Bronchial epithelial cell (primary cell): ENCODE data around the gene ZNF682. TPM values are rescaled to one million over a fixed set of nuclear protein-coding genes. Genes with fewer than 3 reads are reported as not detected.
"Not testable (repeated sequence)": the region's sequence is repeated elsewhere in the genome, so short reads cannot be mapped to it uniquely, and the experiment has no call there.

Experiments used
- DNase-seq: peaks from one replicate; pipeline ENCODE4 v3.0.0-alpha.2; 2010; ENCODE audit warnings: low read depth
- FAIRE-seq: peaks from 2 replicates; lab custom pipeline; 2011; peaks lifted over from hg19 to GRCh38; lab: Jason Lieb, UNC
- H3K27me3 ChIP-seq: 2 replicates; pipeline ENCODE4 v1.5.1; 2011; ENCODE audit warnings: low read length; ENCODE audit not compliant: control insufficient read depth, insufficient read depth
- H3K36me3 ChIP-seq: 2 replicates; pipeline ENCODE4 v1.5.1; 2011; ENCODE audit warnings: low read length; ENCODE audit not compliant: control insufficient read depth, insufficient read depth
- H3K4me3 ChIP-seq: 2 replicates; pipeline ENCODE4 v1.5.1; 2011; ENCODE audit warnings: mild to moderate bottlenecking, low read depth, low read length, control low read depth
- CTCF ChIP-seq: IDR thresholded peaks from 2 replicates; pipeline ENCODE4 v1.5.1; 2011; ENCODE audit warnings: mild to moderate bottlenecking, moderate library complexity, low read length, control low read depth, inconsistent platforms; ENCODE audit not compliant: insufficient read depth, severe bottlenecking
- total RNA-seq: library from RNA; depleted of rRNA; stranded (reverse); fragments of >200 nt; gene quantifications from 2 replicates; pipeline ENCODE4 v1.2.1, GENCODE V29; 2014

ZNF682 gene
- total RNA-seq, 1 donor from 2014 or later, result 2.9 TPM

DNA sequence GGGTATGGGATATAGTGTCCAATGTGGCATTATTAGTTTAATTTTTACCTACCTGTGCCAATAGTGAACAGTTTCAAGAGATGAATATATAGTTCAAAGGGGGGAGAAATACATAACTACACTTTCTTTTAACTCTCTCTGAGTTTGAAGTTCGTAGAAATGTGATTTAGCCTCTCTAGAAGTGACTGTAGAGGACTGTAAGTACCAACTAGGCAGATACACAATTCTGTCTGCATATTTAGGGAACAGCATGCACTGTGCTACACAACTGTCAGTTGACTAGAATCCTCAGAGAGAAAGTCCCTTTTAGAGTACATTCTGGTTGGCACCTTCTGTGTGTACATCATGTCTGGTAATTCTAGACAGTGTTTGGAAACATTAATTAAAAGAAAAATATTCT is 21.0 kb upstream of the ZNF682 start:
- H3K27me3 ChIP-seq, result no peaks in the 10 kb centered on the region
- no peaks in the 10 kb centered on the region for H3K36me3 ChIP-seq
- FAIRE-seq (no peak), DNase-seq (no peak)
- TF ChIP-seq CTCF, result no peak
- no peak overlapping the region for H3K4me3 ChIP-seq

GRCh38 chr19:20058738-20059137 is 19.4 kb upstream of the ZNF682 start:
- not testable (repeated sequence) for H3K36me3 ChIP-seq, H3K4me3 ChIP-seq, FAIRE-seq, DNase-seq, H3K27me3 ChIP-seq

GRCh38 chr19:20051841-20052768 is 12.8 kb upstream of the ZNF682 start:
- no peak for TF ChIP-seq CTCF
- Histone ChIP-seq H3K36me3 (no peaks in the 10 kb centered on the region), H3K27me3 (no peaks in the 10 kb centered on the region), H3K4me3 (peak overlapping the region; percentile 67)
- FAIRE-seq, result peak; percentile 95
- DNase-seq, result peak; percentile 97

- not testable (repeated sequence) for FAIRE-seq, H3K4me3 ChIP-seq, H3K36me3 ChIP-seq, H3K27me3 ChIP-seq
- DNase-seq, result peak; percentile 28
These were observed 6.4 kb upstream of the ZNF682 start for GRCh38 chr19:20045742-20046141.

GRCh38 chr19:20044663-20045062 is 5.4 kb upstream of the ZNF682 start:
- DNase-seq (no peak), FAIRE-seq (peak; percentile 55)
- H3K27me3 ChIP-seq, result no peaks in the 10 kb centered on the region
- no peak for TF ChIP-seq CTCF
- no peaks in the 10 kb centered on the region for H3K36me3 ChIP-seq
- H3K4me3 ChIP-seq, result no peak overlapping the region

DNA sequence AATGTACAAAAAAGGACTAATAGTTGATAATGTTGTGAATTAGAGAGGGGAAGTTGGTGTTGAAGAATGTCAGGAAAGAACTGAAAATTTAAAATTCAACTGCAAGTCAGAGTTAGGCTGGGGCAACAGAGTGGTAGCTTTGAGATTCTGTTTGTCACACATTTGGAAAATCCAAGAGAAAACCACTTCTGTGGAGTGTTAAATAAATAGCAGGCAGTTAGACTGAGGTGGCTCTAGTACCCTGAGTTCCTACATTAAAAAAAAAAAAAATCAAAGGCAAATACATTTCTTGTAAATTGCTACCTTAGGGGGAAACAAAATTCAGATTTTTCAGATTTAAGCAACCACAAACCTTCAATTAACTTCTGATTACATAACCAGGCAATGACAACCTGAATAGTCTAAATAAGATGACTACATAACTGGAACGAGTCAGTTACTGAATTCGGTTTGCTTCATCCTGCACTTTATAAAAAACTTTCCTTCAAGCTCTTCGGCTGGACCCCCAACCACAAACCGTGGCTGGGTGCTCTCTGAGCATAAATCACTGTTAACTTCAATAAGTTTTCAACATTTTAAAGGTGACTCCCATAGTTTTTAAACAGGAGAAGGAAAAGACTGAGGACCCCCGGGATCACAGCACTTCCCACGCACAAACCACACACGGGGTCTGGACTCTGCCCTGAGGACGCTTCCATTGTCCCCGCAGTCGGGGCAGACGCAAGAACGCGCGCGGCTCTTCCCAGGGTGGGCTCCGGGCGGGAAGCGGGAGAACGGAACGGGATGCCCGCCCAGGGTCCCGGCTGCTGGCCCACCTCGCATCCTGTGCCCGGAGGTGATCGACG is 725 bp downstream of the ZNF682 start:
- peak overlapping the region; percentile 66 for H3K4me3 ChIP-seq
- no peak for TF ChIP-seq CTCF
- H3K36me3 ChIP-seq, result no peaks in the 10 kb centered on the region
- FAIRE-seq, result no peak
- no peaks in the 10 kb centered on the region for H3K27me3 ChIP-seq
- peak; percentile 1 for DNase-seq
